Pons (tissue), 1 donor: Measurements from ENCODE around the gene GOLPH3.
"Not testable (repeated sequence)": the region's sequence is repeated elsewhere in the genome, so short reads cannot be mapped to it uniquely, and the experiment has no call there.

ENCODE experiments used
- DNase-seq: peaks from one replicate; pipeline ENCODE4 v3.0.0-alpha.2; 2016; ENCODE audit warnings: low spot score

GOLPH3 gene

GRCh38 chr5:32098890-32099310 lies 75.2 kb downstream of the GOLPH3 start:
- no peak for DNase-seq

- no peak for DNase-seq
These were observed 75.8 kb downstream of the GOLPH3 start for GRCh38 chr5:32098291-32098690.

GRCh38 chr5:32096891-32097595 lies 77.1 kb downstream of the GOLPH3 start:
- no peak for DNase-seq

GRCh38 chr5:32095261-32095671 lies 78.9 kb downstream of the GOLPH3 start:
- no peak for DNase-seq

- DNase-seq = no peak
These were observed 79.4 kb downstream of the GOLPH3 start for GRCh38 chr5:32094691-32095090.

- peak; percentile 86 for DNase-seq
These were observed 80.9 kb downstream of the GOLPH3 start for GRCh38 chr5:32092938-32093812.

GRCh38 chr5:32090755-32091128 lies 83.4 kb downstream of the GOLPH3 start:
- DNase-seq = no peak

- DNase-seq = no peak
These were observed 83.9 kb downstream of the GOLPH3 start for GRCh38 chr5:32090026-32090754.

- DNase-seq = no peak
These were observed 84.7 kb downstream of the GOLPH3 start for GRCh38 chr5:32089146-32090000.

- DNase-seq = no peak
These were observed 85.9 kb downstream of the GOLPH3 start for GRCh38 chr5:32088214-32088613.

GRCh38 chr5:32087086-32088082 lies 86.7 kb downstream of the GOLPH3 start:
- DNase-seq = no peak

GRCh38 chr5:32083981-32084430 lies 90.1 kb downstream of the GOLPH3 start:
- DNase-seq = peak; percentile 41

GRCh38 chr5:32082701-32083100 lies 91.4 kb downstream of the GOLPH3 start:
- no peak for DNase-seq

- DNase-seq = not testable (repeated sequence)
These were observed 93.6 kb downstream of the GOLPH3 start for GRCh38 chr5:32080565-32080964.

GRCh38 chr5:32078855-32079254 lies 95.3 kb downstream of the GOLPH3 start:
- not testable (repeated sequence) for DNase-seq

GRCh38 chr5:32076699-32077695 lies 97.1 kb downstream of the GOLPH3 start:
- DNase-seq = peak; percentile 82
